Bronchial epithelial cell (primary cell): Measurements from ENCODE around the gene USP6. TPM values are rescaled to one million over a fixed set of nuclear protein-coding genes. Genes with fewer than 3 reads are reported as not detected.
"Not testable (repeated sequence)": the region's sequence is repeated elsewhere in the genome, so short reads cannot be mapped to it uniquely, and the experiment has no call there.

Experiments used
- DNase-seq: peaks from one replicate; pipeline ENCODE4 v3.0.0-alpha.2; 2010; ENCODE audit warnings: low read depth
- FAIRE-seq: peaks from 2 replicates; lab custom pipeline; 2011; peaks lifted over from hg19 to GRCh38; lab: Jason Lieb, UNC
- H3K27me3 ChIP-seq: 2 replicates; pipeline ENCODE4 v1.5.1; 2011; ENCODE audit warnings: low read length; ENCODE audit not compliant: control insufficient read depth, insufficient read depth
- H3K36me3 ChIP-seq: 2 replicates; pipeline ENCODE4 v1.5.1; 2011; ENCODE audit warnings: low read length; ENCODE audit not compliant: control insufficient read depth, insufficient read depth
- H3K4me3 ChIP-seq: 2 replicates; pipeline ENCODE4 v1.5.1; 2011; ENCODE audit warnings: mild to moderate bottlenecking, low read depth, low read length, control low read depth
- total RNA-seq: library from RNA; depleted of rRNA; stranded (reverse); fragments of >200 nt; gene quantifications from 2 replicates; pipeline ENCODE4 v1.2.1, GENCODE V29; 2014
- TF ChIP-seq, protein P1 (sequence below): IDR thresholded peaks from 2 replicates; pipeline ENCODE4 v1.5.1; 2011; ENCODE audit warnings: mild to moderate bottlenecking, moderate library complexity, low read length, control low read depth, inconsistent platforms; ENCODE audit not compliant: insufficient read depth, severe bottlenecking

Gene USP6
- total RNA-seq, 1 donor from 2014 or later, result not detected

DNA sequence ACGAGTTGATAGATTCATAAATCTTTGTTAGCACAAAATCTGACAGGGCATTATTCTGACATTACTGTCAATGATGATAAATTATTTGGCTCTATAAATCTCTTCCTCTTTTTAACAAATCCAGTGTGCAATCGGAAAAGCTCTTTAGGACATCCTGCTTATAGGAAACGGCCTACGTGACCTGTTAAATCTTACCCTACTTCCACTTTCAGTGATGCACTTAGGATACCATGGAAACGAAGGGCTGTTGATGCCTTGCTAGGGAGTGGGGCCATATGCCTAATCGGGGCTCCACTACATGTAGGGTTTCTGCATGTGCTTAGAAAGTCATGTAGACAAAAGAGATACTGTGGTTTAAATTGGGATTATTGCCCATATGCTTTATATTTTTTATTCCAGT lies 48.6 kb downstream of the USP6 start:
- TF ChIP-seq, protein P1, sequence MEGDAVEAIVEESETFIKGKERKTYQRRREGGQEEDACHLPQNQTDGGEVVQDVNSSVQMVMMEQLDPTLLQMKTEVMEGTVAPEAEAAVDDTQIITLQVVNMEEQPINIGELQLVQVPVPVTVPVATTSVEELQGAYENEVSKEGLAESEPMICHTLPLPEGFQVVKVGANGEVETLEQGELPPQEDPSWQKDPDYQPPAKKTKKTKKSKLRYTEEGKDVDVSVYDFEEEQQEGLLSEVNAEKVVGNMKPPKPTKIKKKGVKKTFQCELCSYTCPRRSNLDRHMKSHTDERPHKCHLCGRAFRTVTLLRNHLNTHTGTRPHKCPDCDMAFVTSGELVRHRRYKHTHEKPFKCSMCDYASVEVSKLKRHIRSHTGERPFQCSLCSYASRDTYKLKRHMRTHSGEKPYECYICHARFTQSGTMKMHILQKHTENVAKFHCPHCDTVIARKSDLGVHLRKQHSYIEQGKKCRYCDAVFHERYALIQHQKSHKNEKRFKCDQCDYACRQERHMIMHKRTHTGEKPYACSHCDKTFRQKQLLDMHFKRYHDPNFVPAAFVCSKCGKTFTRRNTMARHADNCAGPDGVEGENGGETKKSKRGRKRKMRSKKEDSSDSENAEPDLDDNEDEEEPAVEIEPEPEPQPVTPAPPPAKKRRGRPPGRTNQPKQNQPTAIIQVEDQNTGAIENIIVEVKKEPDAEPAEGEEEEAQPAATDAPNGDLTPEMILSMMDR, result no peak
- no peaks in the 10 kb centered on the region for H3K27me3 ChIP-seq
- H3K4me3 ChIP-seq, result no peak overlapping the region
- DNase-seq, result no peak
- FAIRE-seq, result no peak
- no peaks in the 10 kb centered on the region for H3K36me3 ChIP-seq

DNA sequence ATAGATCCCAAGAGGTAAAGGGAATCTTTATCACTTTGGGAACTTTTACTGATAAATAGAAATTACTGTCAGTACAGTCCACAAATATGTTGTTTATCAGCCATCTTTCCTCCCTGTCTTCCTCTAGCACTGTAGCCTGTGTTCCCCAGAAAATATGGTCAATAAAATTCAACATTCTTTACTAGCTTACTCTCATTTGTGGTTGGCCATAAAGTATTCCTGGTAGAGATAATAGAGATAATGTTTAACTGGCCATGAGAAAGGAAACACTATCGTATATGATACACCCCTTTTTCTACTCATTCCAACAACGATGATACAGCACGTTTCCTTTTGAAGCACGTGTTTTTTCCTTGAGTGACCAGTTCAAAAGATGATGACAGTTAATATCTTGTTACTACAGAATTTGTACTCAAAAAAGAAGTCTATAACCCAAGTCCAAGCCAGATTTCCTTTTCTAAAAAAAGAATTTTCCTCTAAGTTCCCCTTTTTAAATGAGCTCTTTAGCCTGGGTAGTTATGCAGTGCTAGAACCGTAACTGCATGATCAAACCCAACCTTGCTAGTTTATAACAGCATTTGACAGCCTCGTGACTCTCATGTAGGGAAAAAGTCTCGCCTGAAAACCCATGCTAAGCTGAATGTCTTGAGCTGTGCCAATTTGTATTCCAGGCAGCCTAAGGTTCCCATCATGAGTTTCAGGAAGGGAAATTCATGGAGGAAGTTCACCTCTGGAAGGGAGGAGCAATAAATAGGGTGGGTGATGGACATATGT lies 50.1 kb downstream of the USP6 start:
- not testable (repeated sequence) for H3K4me3 ChIP-seq, FAIRE-seq, H3K27me3 ChIP-seq, H3K36me3 ChIP-seq, DNase-seq

DNA sequence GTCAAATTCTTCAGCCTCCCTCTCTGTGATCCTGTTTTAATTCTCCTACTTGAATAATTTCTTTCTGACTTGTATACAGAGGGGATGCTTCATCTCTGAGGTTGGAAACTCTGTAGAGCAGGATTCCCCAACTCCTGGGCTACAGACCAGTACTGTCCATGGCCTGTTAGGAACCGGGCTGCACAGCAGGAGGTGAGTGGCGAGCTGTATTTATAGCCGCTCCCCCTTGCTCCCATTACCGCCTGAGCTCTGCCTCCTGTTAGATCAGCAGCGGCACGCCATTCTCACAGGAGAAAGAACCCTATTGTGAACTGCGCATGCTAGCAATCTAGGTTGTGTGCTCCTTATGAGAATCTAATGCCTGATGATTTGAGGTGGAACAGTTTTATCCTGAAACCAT lies 59.2 kb downstream of the USP6 start:
- H3K27me3 ChIP-seq, H3K36me3 ChIP-seq, FAIRE-seq, H3K4me3 ChIP-seq, DNase-seq: not testable (repeated sequence)

DNA sequence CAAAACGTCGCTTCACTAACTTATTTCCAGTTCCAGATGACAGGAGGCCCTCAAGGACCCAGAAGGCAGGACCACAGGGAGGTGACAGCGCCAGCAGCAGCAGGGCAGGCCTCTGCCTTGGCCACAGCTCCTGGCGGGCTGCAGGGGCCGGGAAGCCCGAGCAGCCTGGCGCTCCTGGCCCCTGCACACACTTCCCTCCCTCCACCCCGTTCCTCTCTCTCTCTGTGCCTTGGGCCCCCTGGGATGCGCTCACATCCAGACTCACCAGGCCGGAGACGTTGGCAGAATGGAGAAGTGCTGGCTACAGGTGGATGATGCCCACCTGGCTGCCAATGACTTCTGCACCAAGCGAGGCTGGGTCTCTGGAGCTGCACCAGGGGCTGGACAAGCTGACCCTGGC lies 63.2 kb downstream of the USP6 start:
- no peaks in the 10 kb centered on the region for H3K27me3 ChIP-seq
- TF ChIP-seq, protein P1, result no peak
- no peaks in the 10 kb centered on the region for H3K36me3 ChIP-seq
- no peak overlapping the region for H3K4me3 ChIP-seq
- no peak for FAIRE-seq
- no peak for DNase-seq

DNA sequence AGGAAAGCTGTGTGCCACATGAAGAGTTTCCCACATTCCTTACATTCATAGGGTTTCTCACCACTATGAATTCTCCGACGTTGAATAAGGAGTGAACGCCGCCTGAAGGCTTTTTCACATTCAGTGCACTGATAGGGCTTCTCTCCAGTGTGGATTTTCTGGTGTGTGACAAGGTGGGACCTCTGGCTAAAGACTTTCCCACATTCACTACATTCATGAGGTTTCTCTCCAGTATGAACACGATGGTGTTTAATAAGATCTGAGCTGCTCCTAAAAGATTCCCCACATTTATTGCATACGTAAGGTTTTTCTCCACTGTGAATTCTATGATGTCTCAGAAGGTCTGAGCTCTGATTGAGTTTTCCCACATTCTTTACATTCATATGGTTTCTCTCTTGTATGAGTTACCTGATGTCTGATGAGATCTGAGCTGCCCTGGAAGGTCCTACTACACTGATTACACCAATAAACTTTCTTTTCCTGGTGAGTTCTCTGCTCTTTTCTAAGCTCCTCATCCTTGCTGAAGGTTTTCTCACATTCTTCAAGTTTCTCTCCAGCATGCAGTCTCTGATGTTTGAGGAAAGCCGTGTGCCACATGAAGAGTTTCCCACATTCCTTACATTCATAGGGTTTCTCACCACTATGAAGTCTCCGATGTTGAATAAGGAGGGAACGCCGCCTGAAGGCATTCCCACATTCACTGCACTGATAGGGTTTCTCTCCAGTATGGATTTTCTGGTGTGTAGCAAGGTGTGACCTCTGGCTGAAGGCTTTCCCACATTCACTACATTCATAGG lies 65.9 kb downstream of the USP6 start:
- Histone ChIP-seq H3K4me3 (no peak overlapping the region), H3K36me3 (no peaks in the 10 kb centered on the region), H3K27me3 (no peaks in the 10 kb centered on the region)
- TF ChIP-seq, protein P1, result no peak
- DNase-seq (no peak), FAIRE-seq (no peak)

DNA sequence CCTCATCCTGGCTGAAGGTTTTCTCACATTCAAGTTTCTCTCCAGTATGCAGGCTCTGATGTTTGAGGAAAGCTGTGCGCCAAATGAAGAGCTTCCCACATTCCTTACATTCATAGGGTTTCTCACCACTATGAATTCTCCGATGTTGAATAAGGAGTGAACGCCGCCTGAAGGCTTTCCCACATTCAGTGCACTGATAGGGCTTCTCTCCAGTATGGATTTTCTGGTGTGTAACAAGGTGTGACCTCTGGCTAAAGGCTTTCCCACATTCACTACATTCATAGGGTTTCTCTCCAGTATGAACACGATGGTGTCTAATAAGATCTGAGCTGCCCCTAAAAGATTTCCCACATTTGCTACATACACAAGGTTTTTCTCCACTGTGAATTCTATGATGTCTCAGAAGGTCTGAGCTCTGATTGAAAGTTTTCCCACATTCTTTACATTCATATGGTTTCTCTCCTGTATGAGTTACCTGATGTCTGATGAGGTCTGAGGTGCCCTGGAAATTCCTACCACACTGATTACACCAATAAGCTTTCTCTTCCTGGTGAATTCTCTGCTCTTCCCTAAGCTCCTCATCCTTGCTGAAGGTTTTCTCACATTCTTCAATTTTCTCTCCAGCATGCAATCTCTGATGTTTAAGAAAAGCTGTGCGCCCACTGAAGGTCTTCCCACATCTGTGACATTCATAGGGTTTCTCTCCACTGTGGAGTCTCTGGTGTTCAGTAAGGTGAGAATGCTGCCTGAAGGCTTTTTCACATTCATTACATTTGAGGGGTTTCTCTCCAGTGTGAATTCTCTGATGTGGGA lies 67.0 kb downstream of the USP6 start:
- Histone ChIP-seq H3K36me3 (no peaks in the 10 kb centered on the region), H3K4me3 (no peak overlapping the region), H3K27me3 (no peaks in the 10 kb centered on the region)
- FAIRE-seq (no peak), DNase-seq (no peak)
- TF ChIP-seq, protein P1, result no peak
